DMS53 treated with DMSO at 0.1 percent for 48 hours (cell line): ENCODE measurements around the gene VPS13D.

Experiments
- DNase-seq: peaks from one replicate; lab custom pipeline; 2025; ENCODE audit not compliant: unreplicated experiment; lab: John Stamatoyannopoulos, UW

VPS13D gene

DNA sequence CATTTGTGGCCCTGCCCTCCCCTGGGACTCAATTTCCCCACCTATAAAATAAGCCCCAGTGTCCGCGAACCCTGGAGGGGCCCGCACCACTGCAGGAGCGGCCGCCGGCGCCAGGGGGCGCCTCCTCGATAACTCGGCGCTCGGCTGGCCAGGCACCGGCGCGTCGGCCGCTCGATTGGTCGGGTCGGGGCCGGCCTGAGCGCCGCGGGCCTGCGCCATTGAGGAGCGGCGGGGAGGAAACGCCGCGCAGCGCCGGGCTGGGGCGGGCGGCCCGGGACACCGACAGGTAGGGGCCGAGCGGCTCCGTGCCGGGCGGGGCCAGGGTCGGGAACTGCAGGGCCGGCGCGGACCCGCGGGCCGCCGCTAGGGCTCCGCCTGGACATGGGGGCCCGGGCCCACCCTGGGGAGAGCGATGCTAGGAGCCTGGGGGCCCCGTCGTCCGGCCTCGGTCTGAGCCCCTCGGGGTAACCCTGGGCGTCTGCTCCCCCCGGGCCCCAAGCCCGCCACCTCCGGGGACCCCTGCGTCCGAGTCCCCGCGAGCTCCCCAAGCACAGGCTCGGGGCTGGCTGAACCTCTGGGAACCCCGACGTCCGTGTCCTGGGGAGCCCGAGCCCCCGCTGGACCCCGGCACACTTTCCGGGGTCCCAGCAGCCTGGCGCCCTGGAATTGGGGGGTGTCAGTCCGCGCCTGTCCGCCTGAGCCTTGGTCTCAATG is at the start of gene VPS13D:
Gene VPS13D (plus strand): TSS at position 196 of the 714 bp plus-strand sequence. CDS start 4,237 bp downstream, outside the sequence.
- DNase-seq: peak; percentile 63

DNA sequence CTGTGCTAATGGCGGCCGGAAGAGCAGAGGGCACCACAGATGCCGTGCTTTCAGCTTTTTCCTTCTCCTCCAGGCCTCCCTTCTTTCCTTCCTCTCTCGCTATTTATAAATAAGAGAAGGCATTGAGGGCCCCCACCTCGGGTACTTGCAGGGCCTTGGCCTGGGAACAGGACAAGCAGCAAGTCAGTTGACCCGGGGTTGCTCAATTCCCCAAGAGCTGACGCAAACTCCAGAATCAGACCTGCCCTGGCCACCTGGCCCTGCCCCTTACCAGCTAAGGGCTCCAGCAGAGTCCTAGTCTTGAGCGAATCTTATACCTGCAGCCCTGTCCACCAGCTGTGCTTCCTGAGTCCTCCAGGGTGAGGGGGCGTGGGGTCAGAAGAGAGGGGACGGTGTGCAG is 49.5 kb upstream of the VPS13D start:
- no peak for DNase-seq

GRCh38 chr1:12180903-12181302 is 48.9 kb upstream of the VPS13D start:
- DNase-seq: no peak

- no peak for DNase-seq
Observed at GRCh38 chr1:12181568-12181967, 48.3 kb upstream of the VPS13D start.

GRCh38 chr1:12182410-12182984 is 47.3 kb upstream of the VPS13D start:
- no peak for DNase-seq

DNA sequence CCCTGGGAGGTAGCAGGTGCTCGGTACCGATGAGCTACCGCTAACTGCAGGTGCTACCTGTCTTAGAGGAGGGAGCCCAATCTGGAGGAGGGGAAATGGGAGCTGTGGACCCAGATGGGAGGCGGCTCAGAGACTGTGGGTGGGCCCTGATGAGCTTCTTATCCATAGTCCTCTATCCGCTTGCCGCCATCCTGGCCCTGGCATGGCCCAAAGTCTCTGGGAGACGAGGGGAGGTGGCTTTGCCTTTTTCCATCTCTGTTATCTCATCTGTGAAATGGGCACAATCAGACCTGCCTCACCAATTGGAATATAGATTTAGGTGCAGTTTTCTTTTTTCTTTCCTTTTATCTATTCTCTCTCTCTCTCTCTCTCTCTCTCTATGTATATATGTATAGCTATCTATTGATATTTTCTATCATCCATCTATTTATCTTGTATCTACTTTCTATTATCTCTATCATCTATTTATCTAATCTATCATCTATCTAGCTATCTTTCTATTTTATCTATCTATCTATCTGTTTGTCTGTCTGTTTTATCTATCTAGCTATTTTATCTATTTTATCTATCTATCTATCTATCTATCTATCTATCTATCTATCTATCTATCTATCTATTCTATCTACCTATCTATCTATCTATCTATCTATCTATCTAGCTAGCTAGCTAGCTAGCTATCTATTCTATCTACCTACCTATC is 46.6 kb upstream of the VPS13D start:
- DNase-seq: no peak

DNA sequence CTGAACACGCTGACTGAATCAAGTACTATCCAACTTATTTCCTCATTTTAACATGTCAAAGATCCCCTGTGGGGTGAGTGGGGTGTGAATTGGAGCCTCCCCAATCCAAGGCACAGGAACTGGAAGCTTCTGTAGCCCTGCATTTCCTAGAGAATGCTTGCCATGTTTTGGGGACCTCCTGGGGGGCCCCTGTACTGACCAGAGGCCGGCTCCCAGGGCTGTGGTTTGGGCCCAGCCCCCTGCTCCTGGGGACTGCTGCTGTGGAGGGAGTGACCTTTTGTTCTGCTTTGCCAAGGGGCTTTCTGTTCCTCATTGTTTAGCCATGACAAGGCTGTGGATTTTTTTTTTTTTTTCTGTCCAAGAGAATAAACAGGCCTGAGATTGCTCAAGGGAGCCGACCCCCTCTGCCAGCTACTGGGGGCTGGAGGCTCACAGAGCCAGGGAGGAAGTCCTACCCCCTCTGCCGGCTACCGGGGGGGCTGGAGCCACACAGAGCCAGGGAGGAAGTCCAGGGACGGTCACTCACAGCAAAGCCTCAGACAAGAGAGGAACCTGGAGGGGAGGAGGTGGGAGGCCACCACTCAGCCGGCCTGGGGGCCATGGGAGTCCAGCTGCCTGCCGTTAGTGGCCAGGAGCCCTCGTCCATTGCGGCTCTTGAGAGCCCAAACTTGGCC is 45.7 kb upstream of the VPS13D start:
- no peak for DNase-seq

GRCh38 chr1:12185036-12185917 is 44.6 kb upstream of the VPS13D start:
- DNase-seq: no peak

DNA sequence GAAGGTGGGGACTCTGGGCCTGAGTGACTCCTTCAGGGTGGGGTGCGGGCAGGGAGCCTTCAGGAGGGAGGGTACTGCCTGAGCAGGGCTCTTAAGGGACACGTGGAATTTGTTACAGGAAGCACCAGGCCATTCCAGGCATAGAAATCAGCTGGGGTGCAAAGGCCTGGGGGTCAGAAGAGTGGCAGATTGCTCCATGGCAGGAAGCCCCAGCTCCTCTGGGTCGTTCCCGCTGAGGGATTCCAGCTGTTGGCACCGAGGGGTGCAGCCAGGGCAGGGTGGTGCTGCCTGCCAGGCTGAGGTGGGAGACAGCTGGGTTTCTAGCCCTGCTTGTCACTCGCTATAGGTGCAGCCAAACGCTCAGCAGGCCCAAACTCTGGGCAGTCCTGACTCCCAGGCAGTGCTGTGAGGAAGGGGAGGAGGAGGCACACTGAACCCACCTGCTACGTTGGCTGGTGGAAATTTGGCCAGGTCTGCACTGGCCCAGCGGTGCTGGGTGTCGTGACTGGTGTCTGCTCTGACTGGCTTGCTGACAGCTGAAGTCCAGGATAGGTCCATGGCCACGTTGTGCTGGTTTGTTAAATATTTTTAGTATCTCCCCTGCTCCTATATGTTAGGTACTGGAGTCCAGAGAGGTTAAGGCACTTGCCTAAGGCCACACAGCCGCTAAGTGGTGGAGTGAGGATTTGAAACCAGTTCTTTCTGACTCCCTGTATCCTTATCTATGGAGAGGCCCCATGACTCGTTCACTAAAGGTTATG is 43.7 kb upstream of the VPS13D start:
- no peak for DNase-seq

- no peak for DNase-seq
Observed at GRCh38 chr1:12186679-12186985, 43.2 kb upstream of the VPS13D start.

DNA sequence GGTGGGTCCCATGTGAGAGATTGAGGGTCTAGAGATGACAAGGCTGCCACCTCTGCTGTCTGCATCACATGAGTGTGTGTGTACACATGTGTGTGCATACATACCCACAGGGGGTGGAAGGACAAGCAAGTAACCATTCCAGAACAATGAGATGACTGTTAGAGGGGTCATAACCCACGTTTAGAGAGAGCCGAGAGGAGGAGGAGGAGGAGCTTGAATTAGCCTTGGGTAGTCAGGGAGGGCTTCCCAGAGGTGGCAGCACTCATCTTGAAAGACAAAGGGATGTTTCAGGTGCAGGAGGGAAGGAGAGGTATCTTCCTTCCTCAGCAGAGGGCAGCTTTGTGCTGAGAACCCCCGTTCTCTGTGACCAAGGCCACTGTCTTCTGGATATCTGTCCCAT is 41.7 kb upstream of the VPS13D start:
- DNase-seq: no peak

DNA sequence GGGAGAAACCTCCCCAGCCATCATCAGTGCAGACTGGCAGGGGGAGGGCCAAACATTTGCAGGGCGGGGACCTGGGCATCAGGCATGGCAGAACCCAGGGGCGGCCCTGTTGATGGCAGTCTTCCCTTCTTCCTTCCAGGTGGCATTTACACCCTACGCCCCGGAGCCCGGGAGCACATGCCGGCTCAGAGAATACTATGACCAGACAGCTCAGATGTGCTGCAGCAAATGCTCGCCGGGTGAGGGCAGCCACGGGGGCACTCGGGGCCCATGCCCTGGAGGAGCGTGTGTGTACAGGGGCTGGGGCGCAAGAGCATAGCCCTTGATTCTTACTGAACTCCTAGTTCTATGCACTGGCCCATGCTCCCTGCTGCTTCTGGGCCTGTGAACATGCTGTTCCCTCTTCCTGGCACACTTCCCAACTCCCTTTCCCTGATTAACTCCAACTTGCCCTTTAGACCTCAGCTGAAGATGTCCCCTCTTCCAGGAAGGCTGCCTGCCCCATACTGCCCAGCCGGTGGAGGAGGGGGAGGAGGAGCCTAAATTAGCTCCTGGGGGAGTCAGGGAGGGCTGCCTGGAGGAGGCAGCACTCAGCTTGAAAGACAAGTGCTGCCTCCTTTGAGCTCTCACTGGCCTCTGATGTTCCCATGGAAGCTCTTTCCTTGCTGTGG is 41.0 kb upstream of the VPS13D start:
- DNase-seq: no peak

GRCh38 chr1:12189328-12189682 is 40.5 kb upstream of the VPS13D start:
- no peak for DNase-seq

GRCh38 chr1:12191242-12192032 is 38.4 kb upstream of the VPS13D start:
- DNase-seq: no peak

DNA sequence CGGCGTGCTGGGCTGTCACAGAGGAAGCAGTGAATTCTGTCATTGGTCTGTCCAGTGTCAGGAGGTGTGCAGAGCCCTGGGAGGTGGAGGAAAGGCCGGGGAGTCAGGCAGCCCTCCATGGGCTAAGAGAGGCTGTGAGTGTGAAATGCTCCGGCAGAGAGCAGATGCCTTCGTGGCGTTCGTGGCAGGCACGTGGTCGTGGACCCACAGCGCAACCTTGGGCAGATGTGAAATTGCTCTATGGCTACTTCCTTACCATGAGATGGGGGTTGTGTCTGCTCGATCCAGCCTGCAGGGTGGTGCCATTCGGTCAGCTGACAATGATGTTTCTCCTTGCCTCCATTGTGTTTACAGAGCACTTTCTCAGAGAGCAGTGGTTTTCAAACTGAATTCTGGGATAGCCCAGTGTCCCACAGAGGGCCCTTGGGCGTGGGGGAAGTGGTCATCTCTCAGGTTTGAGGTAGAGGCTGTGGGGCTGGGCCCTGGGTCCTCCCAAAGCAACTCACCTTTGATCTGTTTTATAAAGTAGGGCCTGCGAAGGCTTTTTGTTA is 35.1 kb upstream of the VPS13D start:
- DNase-seq: no peak

DNA sequence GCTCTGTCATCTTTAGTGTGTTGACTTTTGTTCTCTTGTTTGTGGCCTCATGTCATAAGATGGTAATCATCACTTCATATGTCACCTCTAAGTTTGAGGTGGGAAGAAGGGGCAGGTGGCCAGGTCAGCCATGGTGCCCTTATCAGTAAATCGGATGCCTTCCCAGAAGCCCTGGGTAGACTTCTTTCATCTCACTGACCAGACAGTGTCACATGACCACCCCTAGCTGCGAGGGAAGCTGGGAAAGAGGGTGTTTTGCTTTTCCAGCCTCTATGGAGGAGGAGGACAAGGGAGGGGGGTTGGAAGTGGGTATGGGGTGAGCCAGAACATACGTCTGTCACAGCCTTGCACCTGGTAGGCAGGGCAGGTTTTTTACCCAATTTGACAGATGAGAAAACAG is 34.4 kb upstream of the VPS13D start:
- DNase-seq: no peak

DNA sequence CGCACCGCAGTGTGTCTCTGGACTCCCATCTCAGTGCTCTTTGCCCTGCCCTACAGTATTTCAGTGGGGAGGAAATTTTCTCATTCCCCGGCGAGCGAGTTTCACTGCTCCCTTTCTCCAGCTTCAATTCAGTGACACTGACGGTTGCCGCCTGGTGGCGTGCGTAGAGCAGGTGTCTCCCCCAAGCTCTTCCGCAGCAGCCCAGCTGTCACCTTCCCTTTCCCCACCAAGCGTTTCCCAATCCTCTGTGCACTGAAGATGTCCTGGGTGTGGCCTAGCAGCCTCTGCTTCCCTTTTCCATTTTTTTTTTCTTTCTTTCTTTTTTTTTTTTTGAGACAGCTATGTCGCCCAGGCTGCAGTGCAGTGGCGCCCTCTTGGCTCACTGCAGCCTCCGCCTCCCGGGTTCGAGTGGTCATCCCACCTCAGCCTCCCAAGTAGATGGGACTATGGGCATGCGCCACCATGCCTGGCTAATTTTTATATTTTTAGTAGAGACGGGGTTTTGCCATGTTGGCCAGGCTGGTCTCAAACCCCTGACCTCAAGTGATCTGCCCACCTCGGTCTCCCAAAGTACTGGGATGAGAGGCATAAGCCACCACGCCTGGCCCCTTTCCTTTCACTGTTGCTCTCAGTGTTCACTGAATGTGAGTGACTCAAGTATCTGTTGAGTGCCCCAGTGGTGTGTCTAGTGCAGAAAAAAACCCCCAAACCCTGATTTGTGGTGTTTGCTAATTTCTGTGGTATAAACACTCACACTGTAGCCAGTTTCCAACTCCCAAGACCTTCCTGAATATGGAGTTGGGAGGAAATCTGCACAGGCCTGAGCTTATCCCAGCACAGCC is 33.0 kb upstream of the VPS13D start:
- peak; percentile 63 for DNase-seq

DNA sequence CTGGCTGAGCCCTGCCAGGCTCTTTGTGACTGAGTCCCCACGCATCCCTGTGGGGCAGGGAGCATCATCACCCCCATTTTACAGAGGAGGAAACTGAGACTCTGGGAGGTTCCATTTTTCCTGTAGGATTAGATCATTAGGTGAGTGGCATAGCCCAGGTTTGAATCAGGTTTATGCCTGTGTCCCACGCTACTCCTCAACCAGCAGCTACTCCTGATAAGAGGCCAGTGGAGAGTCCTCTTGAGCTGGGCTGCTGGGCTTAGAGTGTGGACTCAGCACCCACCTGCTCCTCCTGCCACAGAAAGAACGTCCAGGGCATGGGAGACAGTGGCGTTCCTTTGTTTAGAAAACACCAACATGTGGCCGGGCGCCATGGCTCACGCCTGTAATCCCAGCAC is 32.3 kb upstream of the VPS13D start:
- no peak for DNase-seq
